ENCODE measurements around the gene ZNF554.

ZNF554 gene

DNA sequence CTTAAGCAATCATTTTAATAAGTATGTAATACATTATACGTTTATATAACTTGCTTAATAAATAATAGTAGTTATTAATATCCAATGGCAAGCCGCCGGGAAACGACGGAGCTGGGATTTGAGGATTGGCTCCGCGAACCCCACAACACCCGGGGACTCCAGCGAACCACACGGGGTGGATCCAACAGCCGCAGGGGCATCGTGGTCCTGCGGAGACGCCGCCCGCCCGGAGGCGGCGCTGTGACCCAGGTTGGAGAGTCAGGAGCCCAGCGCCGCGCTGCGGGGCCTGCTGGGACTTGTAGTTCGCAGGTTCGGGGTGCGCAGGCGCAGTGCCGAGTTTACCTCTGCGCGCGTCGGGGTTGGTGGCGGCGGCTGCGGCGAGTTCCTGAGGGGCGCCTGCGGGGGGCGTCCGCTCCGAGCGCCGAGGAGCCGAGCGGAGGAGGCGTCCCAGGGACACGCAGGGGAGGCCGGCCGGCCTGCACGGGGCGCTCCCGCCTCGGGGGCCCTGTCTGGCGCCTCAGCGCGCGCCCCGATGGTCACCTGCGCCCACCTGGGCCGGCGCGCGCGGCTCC lies at the start of gene ZNF554:
Gene ZNF554 (plus strand): TSS at position 329 of the 572 bp plus-strand sequence. CDS start 204 bp downstream, at position 533.
- Histone ChIP-seq H3K9me3 (ENCODE audit: insufficient read depth, low read length) (peaks cover 10% of the 10 kb centered on the region; the same call in 1 of the 2 replicates), H3K27me3 (ENCODE audit: insufficient read depth, insufficient read length) (peaks cover 3% of the 10 kb centered on the region), H3K9ac (ENCODE audit: insufficient read length, low read depth) (peak within 1 kb of the TSS; percentile 96), H3K36me3 (ENCODE audit: insufficient read depth, insufficient read length, low read length) (peaks cover 32% of the 10 kb centered on the region), H3K4me3 (ENCODE audit: insufficient read length, low read depth) (peak within 1 kb of the TSS; percentile 91), H3K4me1 (ENCODE audit: insufficient read depth, insufficient read length) (no peaks in the 10 kb centered on the region)
- TF ChIP-seq YY1 (IDR thresholded peaks at IDR 0.05; ENCODE audit: insufficient read depth, insufficient read length), result no peak
- TF ChIP-seq ZNF274 (IDR thresholded peaks at IDR 0.05; ENCODE audit: low read depth, low read length), result no peak
- TF ChIP-seq SUZ12 (IDR thresholded peaks at IDR 0.05; ENCODE audit: extremely low read depth, insufficient read depth, insufficient read length), result no peak
- peak; percentile 97 for DNase-seq (ENCODE audit: low read depth, low spot score)

DNA sequence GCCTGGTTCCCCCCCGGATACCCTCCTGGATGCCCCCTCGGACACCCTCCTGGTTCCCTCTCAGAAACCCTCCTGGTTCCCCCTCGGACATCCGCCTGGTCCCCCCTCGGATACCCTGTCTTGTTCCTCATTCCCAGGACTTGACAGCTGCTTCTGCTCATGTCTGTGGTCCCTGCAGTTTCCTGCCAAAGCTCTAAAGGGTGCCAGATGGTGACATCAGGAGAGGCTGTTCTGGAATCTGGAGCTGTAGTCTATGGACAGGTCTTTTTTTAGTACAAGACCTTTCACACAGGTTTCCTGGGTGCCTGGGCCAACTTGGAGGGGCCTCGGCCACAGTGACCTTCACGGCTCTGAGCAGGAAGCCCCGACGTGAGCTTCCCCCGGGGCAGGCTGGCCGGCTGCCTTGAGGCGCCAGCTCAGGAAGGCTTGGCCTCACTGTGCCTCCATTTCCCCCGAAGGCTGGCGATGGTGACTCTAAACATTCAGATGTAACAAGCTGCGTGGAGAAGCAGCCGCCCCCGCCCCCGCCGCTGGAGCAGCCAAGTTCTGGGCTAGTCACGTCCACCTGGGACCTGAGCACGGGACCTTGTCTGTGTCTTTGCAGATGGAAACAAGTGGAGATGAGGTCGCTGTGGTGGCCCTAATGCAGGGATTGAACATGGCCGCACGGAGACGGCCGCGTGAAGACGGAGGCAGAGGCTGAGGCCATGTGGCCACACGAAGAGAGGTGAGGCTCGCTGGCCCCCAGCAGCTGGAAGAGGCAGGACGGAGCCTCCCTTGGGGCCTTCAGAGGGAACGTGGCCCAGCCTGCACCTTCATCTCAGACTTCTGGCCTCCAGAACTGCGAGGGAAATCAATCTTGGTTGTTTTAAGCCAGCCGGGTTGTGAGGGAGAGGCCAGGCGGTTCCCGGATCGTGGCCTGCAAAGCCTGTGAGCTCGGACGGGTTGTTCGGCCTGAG lies 49.3 kb upstream of the ZNF554 start:
- Histone ChIP-seq H3K4me1 (ENCODE audit: insufficient read depth, insufficient read length) (peaks cover 11% of the 10 kb centered on the region), H3K36me3 (ENCODE audit: insufficient read depth, insufficient read length, low read length) (peaks cover 81% of the 10 kb centered on the region), H3K9ac (ENCODE audit: insufficient read length, low read depth) (no peak overlapping the region), H3K9me3 (ENCODE audit: insufficient read depth, low read length) (no peaks in the 10 kb centered on the region), H3K4me3 (ENCODE audit: insufficient read length, low read depth) (no peak overlapping the region), H3K27me3 (ENCODE audit: insufficient read depth, insufficient read length) (no peaks in the 10 kb centered on the region)
- TF ChIP-seq ZNF274 (IDR thresholded peaks at IDR 0.05; ENCODE audit: low read depth, low read length) (no peak), YY1 (IDR thresholded peaks at IDR 0.05; ENCODE audit: insufficient read depth, insufficient read length) (no peak), SUZ12 (IDR thresholded peaks at IDR 0.05; ENCODE audit: extremely low read depth, insufficient read depth, insufficient read length) (no peak)
- no peak for DNase-seq (ENCODE audit: low read depth, low spot score)

DNA sequence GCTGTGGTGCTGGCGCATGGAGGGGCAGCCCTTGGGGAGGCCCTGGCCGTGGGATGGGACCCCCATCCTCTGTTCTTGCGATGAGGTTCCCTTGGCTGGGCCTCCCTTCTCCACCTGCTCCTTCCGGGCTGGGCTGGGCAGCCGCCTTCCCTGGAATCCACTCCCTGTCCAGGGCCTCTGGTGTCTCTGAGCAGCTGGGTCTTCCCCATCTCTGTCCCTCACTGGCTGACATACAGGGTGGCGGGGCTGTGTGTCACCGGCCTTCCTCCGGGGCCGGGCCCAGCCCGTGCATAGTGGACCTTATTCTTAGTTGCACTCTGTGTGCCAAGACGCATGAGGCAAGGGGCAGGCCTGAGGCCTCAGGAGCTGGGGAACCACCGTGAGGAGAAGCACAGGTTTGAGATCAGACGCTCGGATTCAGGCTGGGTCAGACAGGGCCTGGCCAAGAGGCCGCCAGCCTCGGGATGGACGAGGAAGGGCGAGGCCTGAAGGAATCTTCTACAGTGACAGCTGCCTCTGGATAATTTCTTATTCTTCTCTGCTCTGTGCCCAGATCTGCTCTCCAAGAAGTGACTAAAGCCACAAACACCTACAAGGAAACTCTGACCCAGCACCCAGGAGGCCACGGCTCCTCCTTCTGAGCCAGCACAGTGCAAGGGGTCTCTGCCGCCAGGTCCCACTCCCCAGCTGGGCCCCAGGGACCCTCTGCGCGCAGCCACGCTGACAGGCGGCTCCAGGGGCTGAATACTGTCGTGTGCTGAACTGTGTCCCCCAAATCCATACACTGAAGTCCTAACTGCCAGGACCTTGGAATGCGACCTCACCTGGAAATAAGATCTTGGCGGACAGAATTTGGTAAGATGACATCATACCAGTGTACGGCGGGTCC lies 47.6 kb upstream of the ZNF554 start:
- H3K36me3 ChIP-seq (ENCODE audit: insufficient read depth, insufficient read length, low read length), result peaks cover 80% of the 10 kb centered on the region
- H3K9me3 ChIP-seq (ENCODE audit: insufficient read depth, low read length), result no peaks in the 10 kb centered on the region
- no peaks in the 10 kb centered on the region for H3K27me3 ChIP-seq (ENCODE audit: insufficient read depth, insufficient read length)
- TF ChIP-seq SUZ12 (IDR thresholded peaks at IDR 0.05; ENCODE audit: extremely low read depth, insufficient read depth, insufficient read length), result no peak
- no peak for TF ChIP-seq ZNF274 (IDR thresholded peaks at IDR 0.05; ENCODE audit: low read depth, low read length)
- TF ChIP-seq YY1 (IDR thresholded peaks at IDR 0.05; ENCODE audit: insufficient read depth, insufficient read length), result no peak
- H3K9ac ChIP-seq (ENCODE audit: insufficient read length, low read depth), result peak overlapping the region; percentile 32
- H3K4me3 ChIP-seq (ENCODE audit: insufficient read length, low read depth), result no peak overlapping the region
- peaks cover 16% of the 10 kb centered on the region for H3K4me1 ChIP-seq (ENCODE audit: insufficient read depth, insufficient read length)
- no peak for DNase-seq (ENCODE audit: low read depth, low spot score)

DNA sequence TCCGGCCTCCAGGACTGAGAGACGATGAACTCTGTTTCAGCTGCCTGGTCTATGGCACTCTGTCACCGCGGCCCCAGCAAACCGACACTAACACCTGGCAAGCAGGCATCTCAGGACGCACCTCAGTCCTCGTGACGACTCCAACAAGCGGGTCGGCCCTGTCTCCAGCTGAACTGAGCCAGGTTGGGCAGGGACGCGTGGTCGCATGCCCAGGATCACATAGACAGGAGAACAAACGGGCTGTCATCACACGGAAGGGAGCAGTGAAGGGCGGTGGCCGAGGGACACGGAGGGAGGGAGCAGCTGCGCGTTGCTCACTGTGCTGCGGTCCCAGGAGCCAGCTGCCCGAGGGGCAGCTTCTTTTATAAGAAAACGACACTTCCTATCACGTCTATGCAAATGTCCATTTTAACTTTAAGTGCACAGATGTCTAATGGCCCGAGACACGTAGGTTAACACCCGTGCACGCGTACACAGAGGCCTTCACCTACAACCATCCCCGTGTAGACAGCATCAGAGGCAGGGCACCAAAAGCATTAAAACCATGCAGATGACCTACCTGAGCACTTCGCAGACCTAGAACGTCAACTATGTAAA lies 45.5 kb upstream of the ZNF554 start:
- Histone ChIP-seq H3K4me1 (ENCODE audit: insufficient read depth, insufficient read length) (peaks cover 13% of the 10 kb centered on the region), H3K27me3 (ENCODE audit: insufficient read depth, insufficient read length) (no peaks in the 10 kb centered on the region), H3K9ac (ENCODE audit: insufficient read length, low read depth) (peak overlapping the region; percentile 10), H3K4me3 (ENCODE audit: insufficient read length, low read depth) (no peak overlapping the region), H3K36me3 (ENCODE audit: insufficient read depth, insufficient read length, low read length) (peaks cover 79% of the 10 kb centered on the region), H3K9me3 (ENCODE audit: insufficient read depth, low read length) (no peaks in the 10 kb centered on the region)
- TF ChIP-seq SUZ12 (IDR thresholded peaks at IDR 0.05; ENCODE audit: extremely low read depth, insufficient read depth, insufficient read length) (no peak), ZNF274 (IDR thresholded peaks at IDR 0.05; ENCODE audit: low read depth, low read length) (no peak), YY1 (IDR thresholded peaks at IDR 0.05; ENCODE audit: insufficient read depth, insufficient read length) (no peak)
- no peak for DNase-seq (ENCODE audit: low read depth, low spot score)

DNA sequence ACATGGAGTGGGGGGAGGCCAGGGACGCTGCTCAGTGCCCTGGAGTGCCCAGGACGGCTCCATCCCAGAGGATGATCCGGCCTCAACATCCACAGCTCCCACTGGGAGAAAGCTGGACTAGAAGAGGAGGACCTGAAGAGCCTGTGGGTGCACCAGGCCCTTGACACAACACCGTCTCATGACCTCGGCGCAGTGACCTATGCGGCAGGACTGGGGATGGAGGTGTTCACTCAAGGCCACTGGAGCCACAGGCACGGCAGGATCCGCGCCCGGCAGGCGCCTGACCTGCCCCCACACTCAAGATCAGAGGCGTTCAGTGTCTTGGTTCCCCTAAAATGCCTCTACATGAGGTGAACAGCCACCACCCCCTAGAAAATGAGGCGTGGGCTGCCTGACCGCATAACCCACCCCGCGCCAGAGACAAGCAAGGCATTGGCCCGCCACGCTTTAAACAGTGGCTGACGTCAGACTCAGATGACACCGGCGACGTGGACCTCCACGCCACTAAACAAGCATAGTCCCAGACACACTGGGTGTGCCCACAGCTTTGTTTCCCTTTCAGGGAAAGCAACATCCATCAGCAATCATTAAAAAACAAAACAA lies 44.6 kb upstream of the ZNF554 start:
- TF ChIP-seq YY1 (IDR thresholded peaks at IDR 0.05; ENCODE audit: insufficient read depth, insufficient read length) (no peak), ZNF274 (IDR thresholded peaks at IDR 0.05; ENCODE audit: low read depth, low read length) (no peak), SUZ12 (IDR thresholded peaks at IDR 0.05; ENCODE audit: extremely low read depth, insufficient read depth, insufficient read length) (no peak)
- Histone ChIP-seq H3K4me3 (ENCODE audit: insufficient read length, low read depth) (no peak overlapping the region), H3K4me1 (ENCODE audit: insufficient read depth, insufficient read length) (peaks cover 13% of the 10 kb centered on the region), H3K36me3 (ENCODE audit: insufficient read depth, insufficient read length, low read length) (peaks cover 82% of the 10 kb centered on the region), H3K9ac (ENCODE audit: insufficient read length, low read depth) (no peak overlapping the region), H3K9me3 (ENCODE audit: insufficient read depth, low read length) (no peaks in the 10 kb centered on the region), H3K27me3 (ENCODE audit: insufficient read depth, insufficient read length) (no peaks in the 10 kb centered on the region)
- DNase-seq (ENCODE audit: low read depth, low spot score), result no peak

Data from NT2/D1 (cell line).